K562 (cell line): ENCODE results near the gene ZNF618. TPM values are rescaled to one million over a fixed set of nuclear protein-coding genes. Genes with fewer than 3 reads are reported as not detected.

Experiments
- ATAC-seq: fragments of 200-7000 bp; cut with Tn5 transposase; 3 replicates; pipeline ENCODE4 v1.9.1; 2020; ENCODE audit warnings: moderate library complexity
- BruUV-seq: library from RNA; stranded (reverse); fragments of 400-500 nt; replicated peaks from 2 replicates; lab custom pipeline; 2021; lab: Mats Ljungman, UMichigan
- CTCF ChIA-PET: fragments of 300-600 bp; formaldehyde crosslinking; extraction: SDS; loops from one replicate; lab custom pipeline; 2021; ENCODE audit warnings: low intra/inter-chr PET ratio; lab: Yijun Ruan, JAX
- POLR2A ChIA-PET: fragments of 300-600, 350-650 bp; sonication (Branson Sonifier 250); formaldehyde crosslinking; extraction: SDS; loops from one replicate; lab custom pipeline; 2021; ENCODE audit warnings: antibody characterized with exemption, inconsistent platforms; lab: Yijun Ruan, JAX
- DNase-seq, 4 experiments: peaks; one replicate each; pipeline versions ENCODE4 v3.0.0 to v3.0.0-alpha.2; 2011 to 2018; ENCODE audit warnings: low spot score in 3 of 4, mixed read lengths in 3 of 4; ENCODE audit errors: extremely low read depth in 1 of 4
- FAIRE-seq: peaks from 2 replicates; lab custom pipeline; 2011; peaks lifted over from hg19 to GRCh38; lab: Jason Lieb, UNC
- H2AFZ ChIP-seq: 2 replicates; pipeline ENCODE4 v1.6.0; 2011; ENCODE audit warnings: low read depth, low read length, control low read depth, inconsistent platforms
- H3K27ac ChIP-seq: fragments of 200-600 bp; 3 replicates; pipeline ENCODE4 v1.8.0; 2011; ENCODE audit warnings: low read depth, mild to moderate bottlenecking, control low read depth, inconsistent platforms, low read length, moderate library complexity, mixed read lengths; ENCODE audit errors: extremely low read depth
- H3K27me3 ChIP-seq, 2 experiments: fragments of 300-600 bp in 1 of 2; 2 replicates in 1 of 2; 3 replicates in 1 of 2; pipeline versions ENCODE4 v1.6.0 to v1.8.0; 2011; ENCODE audit warnings: inconsistent platforms in 2 of 2, low read length in 2 of 2, mild to moderate bottlenecking in 1 of 2, mixed read lengths in 1 of 2, moderate library complexity in 1 of 2; ENCODE audit not compliant: control insufficient read depth in 2 of 2, insufficient read depth in 2 of 2
- H3K36me3 ChIP-seq: fragments of 300-600 bp; 3 replicates; pipeline ENCODE4 v1.8.0; 2011; ENCODE audit warnings: mild to moderate bottlenecking, low read length, inconsistent platforms; ENCODE audit not compliant: control insufficient read depth, insufficient read depth
- H3K4me1 ChIP-seq, 2 experiments: fragments of 200-600 bp in 1 of 2; replicated peaks in 1 of 2; 2 replicates in 1 of 2; 3 replicates in 1 of 2; pipeline versions ENCODE4 v1.5.1 to v1.8.0; 2011; ENCODE audit warnings: inconsistent platforms in 2 of 2, low read length in 2 of 2, mild to moderate bottlenecking in 1 of 2, mixed read lengths in 1 of 2, moderate library complexity in 1 of 2; ENCODE audit not compliant: control insufficient read depth in 2 of 2, insufficient read depth in 2 of 2
- H3K4me2 ChIP-seq: 2 replicates; pipeline ENCODE4 v1.6.1; 2011; ENCODE audit warnings: low read length, control low read depth, inconsistent platforms, mixed read lengths; ENCODE audit not compliant: insufficient read depth
- H3K4me3 ChIP-seq: fragments of 200-600 bp; sonication (generic), shearing (Covaris generic); 2 replicates; pipeline ENCODE4 v1.5.1; 2016; ENCODE audit warnings: control low read depth, inconsistent platforms
- H3K79me2 ChIP-seq: fragments of 200-600 bp; 3 replicates; pipeline ENCODE4 v1.8.0; 2011; ENCODE audit warnings: low read length, inconsistent platforms; ENCODE audit not compliant: control insufficient read depth, insufficient read depth
- H3K9ac ChIP-seq, 2 experiments: 2 replicates each; pipeline versions ENCODE4 v1.6.0 to v1.6.1; 2011; ENCODE audit warnings: low read depth in 2 of 2, low read length in 2 of 2, control low read depth in 1 of 2, inconsistent platforms in 1 of 2, mild to moderate bottlenecking in 1 of 2, mixed read lengths in 1 of 2; ENCODE audit not compliant: insufficient read depth in 1 of 2
- H3K9me1 ChIP-seq: one replicate; pipeline ENCODE4 v1.6.0; 2011; ENCODE audit warnings: inconsistent platforms, mild to moderate bottlenecking, low read length, moderate library complexity; ENCODE audit not compliant: control insufficient read depth, insufficient read depth
- H3K9me3 ChIP-seq: replicated peaks from 2 replicates; pipeline ENCODE4 v1.5.1; 2011; ENCODE audit warnings: low read depth, low read length, inconsistent platforms; ENCODE audit not compliant: control insufficient read depth, insufficient read depth
- H4K20me1 ChIP-seq: replicated peaks from 2 replicates; pipeline ENCODE4 v1.6.1; 2011; ENCODE audit warnings: low read length, inconsistent platforms, mixed read lengths; ENCODE audit not compliant: control insufficient read depth, insufficient read depth
- EP400 ChIP-seq: fragments of 450-650 bp; IDR thresholded peaks from 2 replicates; pipeline ENCODE4 v1.6.1; 2017; ENCODE audit warnings: antibody characterized with exemption, mild to moderate bottlenecking, moderate library complexity
- ILF3 ChIP-seq: fragments of 450-650 bp; IDR thresholded peaks from 2 replicates; pipeline ENCODE4 v1.6.1; 2018; ENCODE audit warnings: antibody characterized with exemption, mild to moderate bottlenecking, moderate library complexity, borderline replicate concordance
- KDM4B ChIP-seq, 2 experiments: fragments of 450-650 bp in 1 of 2; sonication (generic) in 1 of 2; IDR thresholded peaks; 2 replicates each; pipeline ENCODE4 v1.6.1; 2016 to 2017; ENCODE audit warnings: borderline replicate concordance in 2 of 2, antibody characterized with exemption in 1 of 2, low read depth in 1 of 2, mild to moderate bottlenecking in 1 of 2
- LCOR ChIP-seq: sonication (generic); formaldehyde crosslinking; IDR thresholded peaks from 2 replicates; pipeline ENCODE4 v1.8.0; 2022; ENCODE audit warnings: mild to moderate bottlenecking, missing genetic modification reagents
- MAZ ChIP-seq, 2 experiments: fragments of 450-650 bp in 1 of 2; sonication (generic) in 1 of 2; formaldehyde crosslinking; IDR thresholded peaks in 1 of 2; conservative IDR thresholded peaks in 1 of 2; 2 replicates each; pipeline versions ENCODE4 v1.4.0 to v1.5.0; 2020; ENCODE audit warnings: mild to moderate bottlenecking in 1 of 2, missing genetic modification reagents in 1 of 2
- MED1 ChIP-seq: sonication (generic); formaldehyde crosslinking; IDR thresholded peaks from 2 replicates; pipeline ENCODE4 v1.8.1; 2023; ENCODE audit warnings: missing genetic modification reagents, borderline replicate concordance
- MEIS2 ChIP-seq: fragments of 450-650 bp; IDR thresholded peaks from 2 replicates; pipeline ENCODE4 v1.6.1; 2014; ENCODE audit warnings: mild to moderate bottlenecking; ENCODE audit not compliant: partially characterized antibody
- WHSC1 ChIP-seq: IDR thresholded peaks from one replicate; pipeline ENCODE4 v1.6.1; 2012; ENCODE audit warnings: low read length, control low read depth, inconsistent platforms
- WGBS: fragments of 100-300 bp; shearing (Covaris generic); methylation state at CpG from one replicate; pipeline ENCODE4 v1.1.6; 2016; ENCODE audit warnings: low coverage, mixed read lengths; ENCODE audit not compliant: insufficient coverage; ENCODE audit errors: missing lambda C conversion rate; 5-methylcytosine and 5-hydroxymethylcytosine counted together
- in situ Hi-C: fragments of 300-500 bp; cut with MboI; formaldehyde crosslinking; loops from 4 replicates; pipeline ENCODE4 v1.15.0; 2018; ENCODE audit warnings: inconsistent platforms, mixed read lengths
- intact Hi-C: fragments of 100-400 bp; cut with micrococcal nuclease; formaldehyde crosslinking; loops from 2 replicates; pipeline ENCODE4 v1.14.2; 2022
- polyA plus RNA-seq, 8 experiments: library from polyadenylated mRNA; depleted of rRNA in 4 of 8; stranded (reverse) in 5 of 8; unstranded in 3 of 8; fragments of >200 nt; fragmentation: Nextera tagmentation in 2 of 8; fragmentation: Illumina TruSeq in 1 of 8; extraction: Ambion mirVana in 2 of 8; extraction: Trizol in 1 of 8; gene quantifications; 2 replicates each; pipeline versions ENCODE4 v1.2.1 to v1.2.3, GENCODE V29; 2011 to 2014; ENCODE audit warnings: inconsistent platforms in 1 of 8, missing spikeins in 1 of 8
- total RNA-seq, 7 experiments: library from RNA; depleted of rRNA in 6 of 7; stranded (reverse); fragments of >200 nt in 6 of 7; fragmentation: Illumina TruSeq in 2 of 7; extraction: Trizol in 2 of 7; gene quantifications; 2 replicates each; pipeline versions ENCODE4 v1.2.1 to v1.2.3, GENCODE V29; 2011 to 2021; ENCODE audit warnings: low replicate concordance in 1 of 7
- TF ChIP-seq, protein P1 (sequence below), 2 experiments: fragments of 450-650 bp; IDR thresholded peaks; 2 replicates each; pipeline ENCODE4 v1.6.1; 2018; ENCODE audit warnings: mild to moderate bottlenecking in 2 of 2, low read depth in 1 of 2; ENCODE audit not compliant: partially characterized antibody in 2 of 2

ZNF618 gene
- total and polyA plus RNA-seq, 9 of the 15 experiments (the other 6 are each of a cell fraction or from before 2014, with no cell fraction given), result 0.08 to 13.7 (median 3.4) TPM

DNA sequence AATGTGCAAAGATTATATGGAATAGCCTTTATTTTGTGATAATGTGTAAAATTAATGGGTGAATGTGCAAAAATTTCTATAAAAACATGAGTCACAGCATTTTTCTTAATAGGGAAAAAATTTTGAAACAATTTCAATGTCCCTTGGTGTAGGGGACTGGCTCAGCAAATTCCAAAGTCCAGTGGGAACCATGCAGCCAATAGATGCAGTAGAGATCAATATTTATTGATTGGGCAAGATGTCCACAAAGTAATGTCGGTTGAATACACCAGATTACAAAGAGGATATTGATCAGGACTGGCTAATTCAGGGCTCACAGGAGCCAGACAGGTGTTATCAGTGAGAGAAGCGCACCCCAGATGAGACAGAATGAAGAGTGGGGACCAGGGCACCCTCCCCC is 139.5 kb downstream of the ZNF618 start:
- H3K9me3 ChIP-seq, result no peaks in the 10 kb centered on the region
- no peak for ATAC-seq
- in situ Hi-C loops, result no loop called here

More for the DNA sequence above, 139.5 kb downstream of the ZNF618 start:
- intact Hi-C loops, result no loop called here
- no peaks in the 10 kb centered on the region for H3K79me2 ChIP-seq
- H3K4me1 ChIP-seq, result no peaks in the 10 kb centered on the region
- H3K4me2 ChIP-seq, result no peak overlapping the region
- TF ChIP-seq, protein P1, sequence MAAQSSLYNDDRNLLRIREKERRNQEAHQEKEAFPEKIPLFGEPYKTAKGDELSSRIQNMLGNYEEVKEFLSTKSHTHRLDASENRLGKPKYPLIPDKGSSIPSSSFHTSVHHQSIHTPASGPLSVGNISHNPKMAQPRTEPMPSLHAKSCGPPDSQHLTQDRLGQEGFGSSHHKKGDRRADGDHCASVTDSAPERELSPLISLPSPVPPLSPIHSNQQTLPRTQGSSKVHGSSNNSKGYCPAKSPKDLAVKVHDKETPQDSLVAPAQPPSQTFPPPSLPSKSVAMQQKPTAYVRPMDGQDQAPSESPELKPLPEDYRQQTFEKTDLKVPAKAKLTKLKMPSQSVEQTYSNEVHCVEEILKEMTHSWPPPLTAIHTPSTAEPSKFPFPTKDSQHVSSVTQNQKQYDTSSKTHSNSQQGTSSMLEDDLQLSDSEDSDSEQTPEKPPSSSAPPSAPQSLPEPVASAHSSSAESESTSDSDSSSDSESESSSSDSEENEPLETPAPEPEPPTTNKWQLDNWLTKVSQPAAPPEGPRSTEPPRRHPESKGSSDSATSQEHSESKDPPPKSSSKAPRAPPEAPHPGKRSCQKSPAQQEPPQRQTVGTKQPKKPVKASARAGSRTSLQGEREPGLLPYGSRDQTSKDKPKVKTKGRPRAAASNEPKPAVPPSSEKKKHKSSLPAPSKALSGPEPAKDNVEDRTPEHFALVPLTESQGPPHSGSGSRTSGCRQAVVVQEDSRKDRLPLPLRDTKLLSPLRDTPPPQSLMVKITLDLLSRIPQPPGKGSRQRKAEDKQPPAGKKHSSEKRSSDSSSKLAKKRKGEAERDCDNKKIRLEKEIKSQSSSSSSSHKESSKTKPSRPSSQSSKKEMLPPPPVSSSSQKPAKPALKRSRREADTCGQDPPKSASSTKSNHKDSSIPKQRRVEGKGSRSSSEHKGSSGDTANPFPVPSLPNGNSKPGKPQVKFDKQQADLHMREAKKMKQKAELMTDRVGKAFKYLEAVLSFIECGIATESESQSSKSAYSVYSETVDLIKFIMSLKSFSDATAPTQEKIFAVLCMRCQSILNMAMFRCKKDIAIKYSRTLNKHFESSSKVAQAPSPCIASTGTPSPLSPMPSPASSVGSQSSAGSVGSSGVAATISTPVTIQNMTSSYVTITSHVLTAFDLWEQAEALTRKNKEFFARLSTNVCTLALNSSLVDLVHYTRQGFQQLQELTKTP (IDR thresholded peaks at IDR 0.05; ENCODE audit: low read depth in 1 of 2, partially characterized antibody in 2 of 2), result no peak
- no peak for TF ChIP-seq KDM4B (IDR thresholded peaks at IDR 0.05; ENCODE audit: borderline replicate concordance in 2 of 2, low read depth in 1 of 2)
- TF ChIP-seq WHSC1, result no peak
- no peak for TF ChIP-seq MAZ (CRISPR knock-in tag; conservative IDR thresholded peaks at IDR 0.05 in 1 of 2, IDR thresholded peaks at IDR 0.05 in 1 of 2)
- no peak for TF ChIP-seq ILF3
- no peak for TF ChIP-seq MED1 (CRISPR knock-in tag)
- TF ChIP-seq MEIS2, result no peak
- no peak for TF ChIP-seq EP400
- no peak for TF ChIP-seq LCOR (CRISPR knock-in tag)
- CTCF ChIA-PET, result no interaction called here
- H2AFZ ChIP-seq, result no peak overlapping the region
- no peaks in the 10 kb centered on the region for H3K36me3 ChIP-seq
- no TSS peak for BruUV-seq
- H3K4me3 ChIP-seq, result no peak overlapping the region
- POLR2A ChIA-PET, result no interaction called here
- H3K27ac ChIP-seq, result no peak overlapping the region
- no peaks in the 10 kb centered on the region for H4K20me1 ChIP-seq
- FAIRE-seq, result no peak
- no peaks in the 10 kb centered on the region for H3K9me1 ChIP-seq
- 47% methylated on average over 2 of the region's 2 CpGs for WGBS
- H3K9ac ChIP-seq, result no peak overlapping the region
- no peak for DNase-seq
- H3K27me3 ChIP-seq, result no peaks in the 10 kb centered on the region
